Stimulated activated CD8-positive, alpha-beta memory T cell treated with anti-CD3 and anti-CD28 coated beads, Interleukin-12 subunit alpha, Interleukin-12 subunit beta, amount 100 ng/mL, for 24 hours (primary cell): ENCODE measurements around the gene PTCRA.

Experiments
- DNase-seq: peaks from one replicate; pipeline ENCODE4 v3.0.0-alpha.2; 2020; ENCODE audit errors: extremely low read depth

Gene PTCRA

GRCh38 chr6:42970871-42971612 lies 55.2 kb downstream of the PTCRA start:
- no peak for DNase-seq

GRCh38 chr6:42971746-42972327 lies 56.0 kb downstream of the PTCRA start:
- no peak for DNase-seq

DNA sequence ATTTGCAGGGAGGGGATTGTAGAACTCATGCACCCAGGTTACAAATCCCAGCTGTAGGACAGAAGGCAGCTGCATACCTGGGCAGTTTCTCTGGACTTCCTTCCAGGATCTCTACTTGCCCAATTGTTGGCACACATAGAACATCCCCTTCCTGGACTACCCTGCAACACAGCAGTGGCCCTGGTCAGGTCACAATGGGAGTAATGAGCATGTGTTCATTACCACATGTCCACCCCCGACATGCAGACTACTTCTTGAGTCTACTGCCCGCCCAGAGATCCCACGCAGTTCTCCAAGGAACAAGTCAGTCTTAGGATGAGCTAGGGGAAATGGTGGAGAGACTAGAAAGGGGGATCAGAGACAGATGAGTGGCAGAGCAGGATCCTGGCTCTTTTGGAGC lies 58.1 kb downstream of the PTCRA start:
- no peak for DNase-seq

- no peak for DNase-seq
Measured at GRCh38 chr6:42974919-42975505, 59.2 kb downstream of the PTCRA start.
